ENCODE data around the gene PGK1. TPM values are rescaled to one million over a fixed set of nuclear protein-coding genes. Genes with fewer than 3 reads are reported as not detected.

PGK1 gene
- total and polyA plus RNA-seq, 9 of the 15 experiments (the other 6 are each of a cell fraction or from before 2014, with no cell fraction given) = 199 to 1,378 (median 378) TPM

- peak; percentile 90 for TF ChIP-seq HMGN3 (IDR thresholded peaks at IDR 0.05; ENCODE audit: borderline replicate concordance, extremely low read depth, insufficient read length, low read depth, low read length)
- peak; percentile 73; the same call in 1 of the 2 replicates for TF ChIP-seq TFAP4 (CRISPR knock-in tag; IDR thresholded peaks at IDR 0.05; ENCODE audit: borderline replicate concordance)
- peak; percentile 75 for TF ChIP-seq CREB1 (IDR thresholded peaks at IDR 0.05)
- TF ChIP-seq CREB1 (CRISPR knock-in tag; IDR thresholded peaks at IDR 0.05) = peak; percentile 87
- TF ChIP-seq RNF2 (IDR thresholded peaks at IDR 0.05) = peak; percentile 76; the same call in 1 of the 2 replicates
- peak; percentile 95 for TF ChIP-seq HNRNPLL (IDR thresholded peaks at IDR 0.05; ENCODE audit: low read depth, low read length, poor library complexity, severe bottlenecking)
- TF ChIP-seq RB1 (IDR thresholded peaks at IDR 0.05; ENCODE audit: low read depth) = peak; percentile 57; the same call in 1 of the 2 replicates
- peak; percentile 94 for TF ChIP-seq CXXC5 (CRISPR knock-in tag; IDR thresholded peaks at IDR 0.05)
- TF ChIP-seq HDAC3 (IDR thresholded peaks at IDR 0.05; ENCODE audit: borderline replicate concordance, partially characterized antibody) = no peak
- TF ChIP-seq, protein P1, sequence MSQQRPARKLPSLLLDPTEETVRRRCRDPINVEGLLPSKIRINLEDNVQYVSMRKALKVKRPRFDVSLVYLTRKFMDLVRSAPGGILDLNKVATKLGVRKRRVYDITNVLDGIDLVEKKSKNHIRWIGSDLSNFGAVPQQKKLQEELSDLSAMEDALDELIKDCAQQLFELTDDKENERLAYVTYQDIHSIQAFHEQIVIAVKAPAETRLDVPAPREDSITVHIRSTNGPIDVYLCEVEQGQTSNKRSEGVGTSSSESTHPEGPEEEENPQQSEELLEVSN (IDR thresholded peaks at IDR 0.05; ENCODE audit: borderline replicate concordance in 1 of 2, extremely low read depth in 1 of 2, insufficient read depth in 1 of 2, insufficient read length in 1 of 2, low read depth in 1 of 2, low read length in 1 of 2, poor library complexity in 1 of 2, severe bottlenecking in 1 of 2) = peak in 1 of 2 experiments; percentile 79
- TF ChIP-seq MAZ (CRISPR knock-in tag; conservative IDR thresholded peaks at IDR 0.05 in 1 of 2, IDR thresholded peaks at IDR 0.05 in 1 of 2) = peak; percentile 60 to 76; a peak in 3 of 4 replicates
- TF ChIP-seq ZC3H8 (IDR thresholded peaks at IDR 0.05) = no peak
- TF ChIP-seq NCOR1 (IDR thresholded peaks at IDR 0.05) = peak; percentile 36; the same call in 1 of the 2 replicates
- TF ChIP-seq POLR2B (IDR thresholded peaks at IDR 0.05; ENCODE audit: low read depth, partially characterized antibody) = peak; percentile 75
- 0 out of 2 replicates have a peak, but pooled peaks have one; percentile 6 for TF ChIP-seq CBFB (CRISPR knock-in tag; IDR thresholded peaks at IDR 0.05)
- TF ChIP-seq BHLHE40 (IDR thresholded peaks at IDR 0.05; ENCODE audit: low read length) = peak; percentile 89
- TF ChIP-seq, protein P2, sequence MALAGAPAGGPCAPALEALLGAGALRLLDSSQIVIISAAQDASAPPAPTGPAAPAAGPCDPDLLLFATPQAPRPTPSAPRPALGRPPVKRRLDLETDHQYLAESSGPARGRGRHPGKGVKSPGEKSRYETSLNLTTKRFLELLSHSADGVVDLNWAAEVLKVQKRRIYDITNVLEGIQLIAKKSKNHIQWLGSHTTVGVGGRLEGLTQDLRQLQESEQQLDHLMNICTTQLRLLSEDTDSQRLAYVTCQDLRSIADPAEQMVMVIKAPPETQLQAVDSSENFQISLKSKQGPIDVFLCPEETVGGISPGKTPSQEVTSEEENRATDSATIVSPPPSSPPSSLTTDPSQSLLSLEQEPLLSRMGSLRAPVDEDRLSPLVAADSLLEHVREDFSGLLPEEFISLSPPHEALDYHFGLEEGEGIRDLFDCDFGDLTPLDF (CRISPR knock-in tag; IDR thresholded peaks at IDR 0.05) = peak; percentile 49; the same call in 1 of the 2 replicates
- 0 out of 2 replicates have a peak, but pooled peaks have one; percentile 45 for TF ChIP-seq FOXP1 (CRISPR knock-in tag; IDR thresholded peaks at IDR 0.05)
- TF ChIP-seq ZNF583 (CRISPR knock-in tag; IDR thresholded peaks at IDR 0.05) = no peak
- TF ChIP-seq ZBTB2 (IDR thresholded peaks at IDR 0.05) = 0 out of 2 replicates have a peak, but pooled peaks have one; percentile 72
- peak; percentile 88; the same call in 1 of the 2 replicates for TF ChIP-seq ESRRA (IDR thresholded peaks at IDR 0.05; ENCODE audit: borderline replicate concordance, low read depth)
- TF ChIP-seq ZNF174 (CRISPR knock-in tag; IDR thresholded peaks at IDR 0.05) = no peak
- peak; percentile 56; the same call in 1 of the 2 replicates for TF ChIP-seq KLF6 (CRISPR knock-in tag; IDR thresholded peaks at IDR 0.05; ENCODE audit: borderline replicate concordance)
Measured at GRCh38 chrX:78103623-78104446, at the start of gene PGK1 (continued).

Measured in K562 (cell line).